Activated T-helper 1 cell treated with Interleukin-2 at 50 U/mL for 16 hours (primary cell): ENCODE results near the gene FARP2.
"Not testable (repeated sequence)": the region's sequence is repeated elsewhere in the genome, so short reads cannot be mapped to it uniquely, and the experiment has no call there.

ENCODE experiments used
- DNase-seq: peaks from one replicate; pipeline ENCODE4 v3.0.0-alpha.2; 2020; ENCODE audit warnings: low read depth

Gene FARP2

DNA sequence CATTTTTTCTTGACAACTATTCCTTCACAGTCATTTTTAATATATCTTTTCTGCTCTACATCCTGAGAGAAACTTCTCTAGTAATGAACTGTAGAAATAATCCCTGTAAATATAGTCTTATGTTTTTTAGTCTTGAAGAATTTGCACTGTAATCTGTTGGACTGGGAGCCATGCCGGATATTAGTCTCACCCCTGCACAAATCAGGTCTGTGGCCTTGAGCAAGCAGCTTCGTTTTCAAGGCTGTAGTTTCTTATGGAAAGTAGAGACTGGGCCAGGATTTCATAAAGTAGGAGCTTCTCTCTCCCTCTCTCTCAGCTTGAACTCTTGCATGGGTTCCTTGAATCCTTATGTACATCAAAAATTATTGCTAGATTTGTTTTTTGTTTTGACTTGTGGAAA, 8.7 kb downstream of the FARP2 start:
- no peak for DNase-seq

DNA sequence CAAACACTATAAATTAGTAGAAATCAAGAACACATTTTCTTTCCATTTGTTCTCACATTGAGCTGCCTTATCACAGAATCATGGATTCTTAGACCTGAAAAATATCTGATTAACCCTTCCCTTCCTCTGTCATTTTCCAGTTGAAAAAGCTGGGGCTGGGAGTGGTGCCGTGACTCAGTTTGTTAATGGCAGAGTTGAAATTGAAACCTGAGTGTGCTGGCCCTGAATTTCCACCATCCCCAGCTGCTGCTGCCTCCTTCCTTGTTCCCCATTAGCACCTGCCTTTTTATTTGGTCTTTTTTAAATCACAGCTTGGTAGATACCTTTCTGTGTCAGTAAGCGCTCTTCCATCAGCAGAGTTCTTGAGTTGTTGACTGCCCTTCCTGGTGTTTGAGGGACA, 10.6 kb downstream of the FARP2 start:
- DNase-seq = no peak

DNA sequence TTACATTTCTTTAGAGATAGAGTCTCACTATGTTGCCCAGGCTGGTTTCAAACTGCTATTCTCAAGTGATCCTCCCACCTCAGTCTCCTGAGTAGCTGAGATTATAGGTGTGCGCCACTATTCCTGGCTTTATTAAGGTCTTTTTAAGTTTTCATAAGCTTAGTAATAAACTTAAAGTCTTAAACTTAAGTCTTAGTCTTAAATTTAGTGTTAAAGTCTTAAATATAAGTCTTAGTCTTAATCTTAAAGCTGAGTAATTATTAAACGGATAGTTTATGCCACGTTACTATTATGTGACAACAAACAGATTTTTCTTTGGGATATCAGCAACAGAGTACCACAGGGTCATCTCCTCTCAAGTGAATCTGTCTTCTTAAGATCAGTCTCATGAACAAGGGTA, 12.6 kb downstream of the FARP2 start:
- DNase-seq = no peak

DNA sequence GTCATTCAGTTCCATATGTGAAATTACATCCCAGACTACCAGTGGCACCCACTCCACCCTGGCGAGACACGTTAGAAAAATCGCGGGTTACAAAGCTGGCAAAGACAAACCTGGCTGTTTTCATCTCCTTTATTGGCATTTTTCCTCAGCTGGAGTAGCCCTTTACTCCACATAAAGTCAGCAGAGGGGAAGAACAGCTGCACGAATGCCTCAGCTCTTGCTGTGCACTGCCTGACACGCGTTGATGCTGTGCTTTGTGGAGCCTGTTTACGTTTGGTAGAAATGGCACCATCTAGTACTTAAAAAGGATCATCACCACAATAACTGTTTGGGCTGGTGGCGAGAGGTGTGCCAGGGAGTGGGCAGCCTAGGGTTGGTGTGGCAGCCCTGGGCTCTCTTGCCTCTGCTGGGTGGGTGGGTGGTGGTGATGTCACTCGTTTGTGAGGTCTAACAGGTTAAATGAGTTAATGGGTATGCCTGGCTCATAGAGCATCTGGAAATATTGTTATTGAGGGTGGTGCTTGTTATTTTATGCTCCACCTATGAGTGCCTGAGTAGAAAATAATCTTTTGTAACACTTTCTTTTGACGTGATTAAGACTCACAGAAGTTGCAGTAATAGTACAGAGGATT, 16.4 kb downstream of the FARP2 start:
- DNase-seq = no peak

DNA sequence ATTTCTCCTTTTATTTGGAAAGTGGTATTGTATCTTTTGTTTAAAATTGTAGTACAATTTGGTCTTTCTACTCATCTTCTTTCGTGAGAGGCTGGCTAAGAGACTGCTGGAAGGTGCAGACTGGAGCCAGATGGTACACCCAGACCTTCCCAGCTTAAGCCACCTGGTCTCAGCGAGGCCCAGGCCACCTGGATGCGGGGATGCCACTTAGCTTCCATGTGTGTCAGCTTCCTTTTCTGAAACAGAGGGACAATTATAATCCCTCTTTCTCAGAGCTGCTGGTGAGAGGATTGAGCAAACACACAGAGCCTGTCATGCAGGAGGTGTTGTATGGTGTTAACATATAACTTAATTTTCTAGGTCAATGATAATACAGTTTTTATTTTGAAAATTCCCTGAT, 17.4 kb downstream of the FARP2 start:
- DNase-seq = no peak

DNA sequence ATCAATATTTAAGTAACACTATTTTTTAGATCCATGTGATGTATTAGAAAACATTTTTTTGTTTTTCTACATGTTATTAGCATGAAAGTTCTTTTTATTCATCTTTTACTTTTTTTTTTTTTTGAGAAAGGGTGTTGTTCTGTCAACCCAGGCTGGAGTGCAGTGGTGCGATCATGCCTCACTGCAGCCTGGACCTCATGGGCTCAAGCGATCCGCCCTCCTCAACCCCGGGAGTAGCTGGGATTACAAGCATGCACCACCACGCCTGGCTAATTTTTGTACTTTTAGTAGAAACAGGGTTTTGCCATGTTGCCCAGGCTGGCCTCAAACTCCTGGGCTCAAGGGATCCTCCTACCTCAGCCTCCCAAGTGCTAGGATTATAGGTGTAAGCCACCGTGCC, 17.8 kb downstream of the FARP2 start:
- DNase-seq = not testable (repeated sequence)

DNA sequence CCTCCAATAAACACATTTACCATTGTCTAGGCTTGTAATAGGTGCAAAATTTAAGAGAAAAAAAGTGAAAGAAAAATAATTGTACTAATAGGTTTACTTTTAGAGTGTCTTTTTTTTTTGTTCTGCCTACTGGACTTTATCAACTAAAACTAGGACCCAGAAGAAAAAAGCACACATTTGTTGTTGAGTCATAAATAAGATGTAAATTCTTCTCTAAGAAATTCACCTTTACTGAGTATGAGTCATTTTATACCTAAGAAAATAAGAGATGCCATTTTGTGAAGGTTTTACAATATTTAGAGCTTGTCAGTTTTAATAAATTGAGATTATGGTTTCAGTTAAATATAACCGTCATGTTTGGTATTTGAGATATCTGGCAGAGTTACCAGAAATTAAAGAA, 19.2 kb downstream of the FARP2 start:
- DNase-seq = no peak

DNA sequence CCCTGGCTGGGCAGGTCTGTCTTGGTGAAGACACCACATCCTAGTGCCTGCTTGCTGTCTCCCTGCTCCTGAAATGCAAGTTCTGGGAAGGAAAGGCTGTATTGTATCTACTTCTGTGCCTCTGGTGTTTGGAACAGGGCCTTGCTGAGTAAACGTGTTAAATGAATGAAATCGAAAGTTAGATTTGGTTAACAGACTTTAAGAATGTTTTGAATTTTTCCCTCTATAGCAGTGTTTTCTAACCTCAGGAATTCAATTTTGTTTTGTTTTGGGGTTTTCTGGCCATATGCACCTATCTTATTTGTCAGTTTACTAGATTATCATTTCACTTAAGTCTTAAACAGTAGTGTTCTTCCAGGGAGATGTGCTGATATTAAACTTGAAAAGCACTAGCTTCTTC, 20.7 kb downstream of the FARP2 start:
- DNase-seq = no peak

DNA sequence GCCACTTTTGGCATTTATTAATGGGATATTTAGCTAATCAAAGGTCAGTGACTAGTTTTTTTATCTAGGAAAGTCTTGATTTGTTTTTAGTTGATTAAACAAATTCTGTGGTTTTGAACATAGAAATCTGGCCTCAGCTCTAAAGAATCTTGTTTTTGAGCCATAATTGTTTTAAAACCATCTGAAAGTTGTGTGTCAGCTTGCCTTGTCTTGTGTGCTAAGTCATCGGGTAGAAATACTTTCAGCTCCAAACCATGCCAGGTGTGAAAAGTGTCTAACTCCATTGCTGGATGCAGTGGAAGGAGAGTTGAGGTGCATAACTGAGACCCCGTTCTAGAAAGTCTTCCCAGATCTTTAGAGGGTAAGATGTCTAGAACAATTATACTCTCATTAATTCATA, 22.7 kb downstream of the FARP2 start:
- no peak for DNase-seq

DNA sequence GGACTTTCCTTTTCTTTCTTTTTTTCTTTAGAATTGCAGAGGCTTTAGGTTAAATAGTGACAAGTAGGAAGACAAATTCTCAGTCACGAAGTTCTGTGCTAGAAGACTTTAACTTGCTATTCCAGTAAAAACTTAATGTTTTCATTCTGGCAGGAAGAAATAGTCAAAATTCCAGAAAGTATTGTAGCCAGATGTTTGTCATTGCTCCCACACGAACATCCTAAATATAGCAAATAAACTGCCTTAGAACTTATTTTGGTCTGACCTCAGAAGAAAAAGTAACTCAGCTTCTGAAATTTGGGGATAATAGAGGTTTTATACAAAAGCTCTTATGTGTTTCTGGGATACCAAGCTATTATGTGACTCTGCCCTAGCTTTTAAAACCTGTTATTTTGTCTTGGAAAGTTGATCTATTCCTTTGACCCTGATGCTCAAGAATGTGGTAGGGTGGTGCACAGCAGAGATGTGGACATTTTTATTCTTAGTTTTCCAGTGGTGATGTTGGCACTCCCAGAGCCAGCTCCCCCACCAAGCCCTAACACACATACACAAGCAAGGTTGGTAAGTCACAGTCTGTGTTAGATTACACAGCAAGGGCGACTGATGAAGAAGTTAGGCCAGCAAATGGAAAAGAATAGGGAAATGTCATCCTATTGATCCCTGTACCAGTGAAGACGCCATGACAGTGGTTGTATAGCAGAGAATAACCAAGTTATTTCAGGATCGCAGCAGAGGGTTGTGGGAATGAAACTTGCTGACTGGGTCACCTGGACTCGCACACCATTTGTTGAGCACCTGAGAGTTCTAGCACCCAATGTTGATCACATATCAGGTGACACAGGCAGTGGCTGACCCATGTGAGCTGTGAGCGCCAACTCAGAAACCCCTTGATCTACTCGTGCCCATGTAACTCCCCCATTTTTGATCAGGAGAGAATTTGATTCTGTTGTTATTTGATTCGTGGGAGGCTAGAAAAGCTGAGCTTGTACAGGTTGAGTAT, 23.7 kb downstream of the FARP2 start:
- DNase-seq = no peak

DNA sequence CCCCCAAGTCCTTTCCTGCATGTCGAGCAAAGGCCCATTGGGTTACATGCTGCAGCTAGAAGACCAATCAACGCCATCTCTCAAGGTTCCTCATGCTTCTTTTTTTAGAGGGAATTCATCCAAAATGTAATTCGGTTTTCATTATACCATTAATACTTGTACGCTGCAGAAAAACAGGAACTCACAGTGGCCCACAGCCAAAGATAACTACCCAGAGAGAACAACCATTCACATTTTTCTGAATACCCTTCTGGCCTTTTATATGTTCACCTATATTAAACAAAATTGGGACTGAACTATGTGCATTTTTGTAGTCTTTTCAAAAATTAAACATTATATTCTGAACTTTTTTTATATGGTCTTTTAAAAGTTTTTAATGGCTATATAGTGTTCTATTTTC, 25.8 kb downstream of the FARP2 start:
- no peak for DNase-seq

DNA sequence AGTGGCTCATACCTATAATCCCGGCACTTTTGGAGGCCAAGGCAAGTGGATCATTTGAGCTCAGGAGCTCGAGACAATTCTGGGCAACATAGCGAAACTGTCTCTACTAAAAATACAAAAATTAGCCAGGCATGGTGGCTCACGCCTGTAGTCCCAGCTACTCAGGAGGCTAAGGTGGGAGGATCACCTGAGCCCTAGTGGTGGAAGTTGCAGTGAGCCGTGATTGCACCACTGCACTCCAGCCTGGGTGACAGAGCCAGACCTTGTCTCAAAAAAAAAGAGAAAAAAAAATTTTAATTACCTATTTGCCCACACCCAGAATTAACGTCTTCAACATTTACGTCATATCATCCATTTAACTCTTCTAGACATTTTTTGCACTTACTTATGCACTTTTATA, 29.4 kb downstream of the FARP2 start:
- DNase-seq = not testable (repeated sequence)

DNA sequence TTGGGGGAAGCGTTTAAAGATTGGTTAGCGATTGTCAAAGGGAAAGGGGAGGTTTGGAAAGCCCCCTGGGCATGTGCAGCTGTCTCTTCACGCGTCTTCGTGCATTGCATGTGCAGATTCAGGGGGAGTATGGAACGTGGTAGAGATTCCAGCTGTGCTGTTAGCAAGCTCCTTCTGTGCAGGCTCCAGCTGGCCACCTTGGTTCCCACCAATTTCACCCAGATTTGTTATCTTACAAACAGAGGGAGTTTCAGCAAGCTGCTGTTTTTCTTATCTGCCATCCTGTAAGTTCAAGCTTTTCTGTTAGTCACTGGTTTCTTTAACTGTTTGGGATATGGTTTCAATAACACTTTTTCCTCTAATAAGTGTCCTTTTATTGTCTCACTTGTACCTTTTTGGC, 30.4 kb downstream of the FARP2 start:
- no peak for DNase-seq

DNA sequence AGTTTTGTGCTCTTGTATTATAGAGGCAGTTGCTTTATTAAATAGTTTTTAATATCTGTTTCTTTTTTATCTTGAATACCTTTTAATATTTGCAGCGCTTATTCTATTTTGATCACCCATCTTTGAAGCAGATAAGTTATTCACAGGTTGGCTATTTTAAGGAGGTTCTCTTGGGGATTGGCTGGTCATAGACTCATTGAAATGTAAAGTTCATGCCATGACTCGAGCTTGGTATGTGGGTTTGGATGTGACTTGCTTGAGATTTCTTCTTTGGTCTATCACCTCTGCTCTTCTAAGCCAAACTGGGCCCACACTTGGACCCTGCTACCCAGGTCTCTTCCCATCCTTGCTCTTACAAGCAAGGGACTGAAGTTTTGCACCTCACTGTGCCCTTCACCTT, 33.6 kb downstream of the FARP2 start:
- DNase-seq = no peak

DNA sequence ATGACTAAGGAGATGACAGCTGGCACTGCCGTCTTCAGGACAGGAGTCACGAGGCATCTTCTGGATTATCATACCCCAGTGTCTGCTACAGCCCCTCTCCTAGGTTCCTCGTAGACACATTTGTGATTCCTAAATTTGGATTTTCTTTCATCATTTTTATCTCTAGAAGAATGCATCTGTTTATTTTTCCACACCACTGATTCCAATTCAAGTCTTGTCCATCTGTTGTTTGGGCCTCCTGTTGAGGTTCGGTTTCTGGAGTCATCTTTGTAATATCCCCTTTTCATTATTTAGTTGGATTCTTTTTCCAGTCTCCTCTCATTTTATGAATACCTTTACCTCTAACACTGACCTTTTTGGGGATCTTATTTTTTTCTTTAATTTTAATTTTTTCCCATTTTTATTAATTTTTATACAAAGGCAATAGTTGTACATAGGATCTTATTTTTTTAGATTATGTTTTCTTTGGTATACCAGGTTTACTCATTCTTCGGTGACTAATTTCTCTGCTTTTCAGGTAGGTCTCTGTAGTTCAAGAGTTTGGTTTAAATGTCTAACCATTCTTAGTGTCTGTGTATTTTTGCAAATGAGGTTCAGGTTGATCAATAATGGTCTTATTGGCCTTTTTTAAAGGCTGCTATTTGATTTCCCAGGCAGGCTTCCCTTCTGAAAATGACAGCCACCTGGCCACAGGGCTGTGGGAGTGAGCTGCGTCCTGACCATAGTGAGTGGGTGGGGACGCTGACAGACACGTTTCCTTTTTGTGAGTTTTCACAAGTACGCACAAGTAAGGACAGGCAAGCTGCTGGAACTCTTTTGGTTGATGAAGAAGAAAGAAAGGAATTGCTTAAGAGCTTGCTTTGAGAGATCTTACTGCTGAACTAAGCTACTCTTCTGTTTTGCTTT, 34.5 kb downstream of the FARP2 start:
- no peak for DNase-seq

DNA sequence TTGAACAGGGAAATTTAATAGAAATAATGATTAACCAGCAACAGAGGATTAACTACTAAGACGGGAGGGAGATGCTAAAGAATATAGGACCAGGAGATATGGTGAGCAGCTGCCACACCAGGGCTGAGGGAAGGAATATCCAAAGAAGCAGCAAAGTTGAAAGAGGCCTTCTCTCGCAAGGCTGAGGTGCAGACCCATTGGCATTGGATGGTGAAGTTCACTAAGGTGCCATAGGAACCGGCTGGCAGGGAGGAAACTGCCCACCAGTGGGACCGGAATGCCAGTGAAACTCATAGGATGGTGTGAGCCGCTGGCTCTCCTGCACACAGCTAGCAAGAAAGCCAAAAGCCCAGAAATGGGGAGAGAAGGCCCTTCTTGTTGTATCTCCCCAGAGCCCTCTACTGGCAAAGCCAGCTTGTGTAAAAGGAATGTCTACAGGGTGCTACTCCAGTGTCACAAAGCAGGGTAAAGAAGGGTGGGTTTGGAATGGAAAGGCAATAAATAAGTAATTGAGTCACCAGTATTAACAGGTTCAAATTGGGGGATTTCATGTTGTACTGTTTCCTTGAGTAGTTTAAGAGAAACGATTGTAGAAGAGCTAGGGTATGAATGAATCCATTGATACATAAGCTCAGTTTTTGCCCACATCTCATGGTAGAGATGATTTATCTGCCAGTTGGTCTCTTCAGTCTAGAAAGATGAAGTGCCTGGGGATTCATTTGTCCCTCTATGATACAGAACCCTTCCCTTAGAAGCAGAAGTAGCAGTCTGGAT, 36.0 kb downstream of the FARP2 start:
- DNase-seq = no peak

DNA sequence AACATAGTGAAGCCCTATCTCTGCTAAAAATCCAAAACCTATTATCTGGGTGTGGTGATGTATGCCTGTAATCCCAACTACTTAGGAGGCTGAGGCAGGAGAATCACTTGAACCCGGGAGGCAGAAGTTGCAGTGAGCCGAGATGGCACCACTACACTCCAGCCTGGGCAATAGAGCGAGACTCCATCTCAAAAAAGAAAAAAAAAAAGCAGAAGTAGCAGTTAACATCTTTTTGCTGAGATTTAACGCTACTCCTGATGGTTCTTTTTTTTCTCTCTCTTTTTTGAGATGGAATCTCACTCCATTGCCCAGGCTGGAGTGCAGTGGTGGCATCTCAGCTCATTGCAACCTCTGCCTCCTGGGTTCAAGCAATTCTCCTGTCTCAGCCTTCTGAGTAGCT, 36.7 kb downstream of the FARP2 start:
- not testable (repeated sequence) for DNase-seq

DNA sequence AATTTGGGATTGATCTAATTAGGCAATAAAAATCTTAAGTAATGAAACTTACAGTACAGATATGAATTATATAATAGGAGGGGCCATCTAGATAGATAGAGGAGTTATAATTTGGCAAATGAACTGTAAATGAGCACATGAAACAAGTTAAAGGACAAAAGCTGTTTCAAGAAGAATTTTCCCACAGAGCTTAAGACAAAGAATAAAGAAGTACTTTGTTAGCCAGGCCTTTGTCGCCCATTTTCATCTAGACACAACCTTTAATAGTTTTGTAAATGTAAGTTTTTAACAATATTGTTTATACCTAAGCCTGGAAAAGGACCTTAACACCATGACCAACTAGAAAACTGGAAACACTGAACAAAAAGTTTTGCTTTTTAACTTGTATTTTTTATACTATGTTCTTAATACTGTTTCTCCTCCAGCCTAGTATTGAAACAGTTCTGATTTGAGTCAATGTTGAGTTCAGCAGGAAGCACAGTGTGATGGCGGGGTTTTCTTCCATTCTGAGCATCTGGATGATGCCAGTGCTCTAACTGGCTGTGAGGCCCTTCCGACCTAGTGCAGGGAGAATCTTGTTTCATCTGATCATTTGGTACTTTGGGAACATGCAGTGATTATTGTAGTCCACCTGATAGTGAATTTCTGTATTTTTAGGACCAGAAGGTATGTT, 37.6 kb downstream of the FARP2 start:
- DNase-seq = no peak

DNA sequence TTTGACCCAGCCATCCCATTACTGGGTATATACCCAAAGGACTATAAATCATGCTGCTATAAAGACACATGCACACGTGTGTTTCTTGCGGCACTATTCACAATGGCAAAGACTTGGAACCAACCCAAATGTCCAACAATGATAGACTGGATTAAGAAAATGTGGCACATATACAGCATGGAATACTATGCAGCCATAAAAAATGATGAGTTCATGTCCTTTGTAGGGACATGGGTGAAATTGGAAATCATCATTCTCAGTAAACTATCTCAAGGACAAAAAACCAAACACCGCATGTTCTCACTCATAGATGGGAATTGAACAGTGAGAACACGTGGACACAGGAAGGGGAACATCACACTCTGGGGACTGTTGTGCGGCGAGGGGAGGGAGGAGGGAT, 40.7 kb downstream of the FARP2 start:
- DNase-seq = not testable (repeated sequence)

DNA sequence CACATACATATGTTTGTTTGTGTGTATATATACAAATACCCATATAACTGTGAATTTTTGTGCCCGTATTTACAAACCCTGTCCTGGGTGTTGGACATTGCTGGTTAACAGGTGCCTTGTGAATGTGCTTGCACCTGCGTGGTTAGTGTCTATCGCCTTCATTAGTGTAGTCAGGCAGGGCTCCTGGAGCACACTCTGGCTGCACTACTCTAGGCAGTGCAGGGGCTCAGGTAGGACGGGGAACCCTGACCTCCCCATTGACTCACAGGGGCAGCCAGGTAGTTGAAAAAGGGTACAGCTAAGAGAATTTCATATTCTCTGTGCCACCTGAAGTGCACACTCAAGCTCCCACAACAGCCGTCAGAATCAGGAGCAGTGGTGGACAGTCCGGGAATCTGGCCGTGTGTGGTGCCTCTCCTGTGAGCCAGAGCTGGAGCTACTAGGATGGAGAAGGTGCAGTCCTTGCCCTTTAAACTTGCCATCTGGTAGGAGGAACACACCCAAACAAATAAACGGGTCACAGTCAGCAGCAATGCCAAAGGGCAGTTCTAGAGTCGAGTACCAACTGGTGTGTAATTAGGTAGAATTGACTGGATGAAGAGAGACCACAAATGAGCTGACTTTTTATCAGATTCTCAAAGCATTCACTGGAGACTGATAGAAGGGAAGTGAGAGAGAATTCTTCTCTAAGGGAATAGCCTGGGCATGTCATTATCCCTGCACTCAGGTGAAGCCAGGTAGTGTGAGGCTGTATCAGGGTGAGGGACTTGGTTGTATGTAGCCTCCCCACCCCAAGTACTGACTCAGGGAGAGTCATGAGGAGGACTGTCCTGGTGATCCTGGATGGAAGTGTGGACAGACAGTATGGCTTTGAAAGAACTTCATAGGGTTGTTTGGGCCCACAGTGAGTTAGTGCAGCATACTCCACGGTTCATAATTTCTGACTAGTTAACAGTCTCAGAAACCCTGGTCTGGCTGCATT, 44.1 kb downstream of the FARP2 start:
- no peak for DNase-seq
